Tibial nerve (tissue), 3 donors: ENCODE measurements around the gene LIPA.

Experiments
- POLR2A ChIP-seq, 2 donors: fragments of 450-650 bp; IDR thresholded peaks; one replicate each; pipeline ENCODE4 v1.6.1; 2017; ENCODE audit warnings: antibody characterized with exemption in 2 of 2, mild to moderate bottlenecking in 2 of 2, moderate library complexity in 2 of 2
- TF ChIP-seq, protein P1 (sequence below), 5 experiments: fragments of 200-600 bp in 3 of 5; fragments of 450-650 bp in 2 of 5; sonication (generic) in 3 of 5; IDR thresholded peaks; one replicate each; pipeline ENCODE4 v1.5.1; 2016 to 2019; ENCODE audit warnings: antibody characterized with exemption in 5 of 5, mild to moderate bottlenecking in 3 of 5, moderate library complexity in 2 of 5

DNA sequence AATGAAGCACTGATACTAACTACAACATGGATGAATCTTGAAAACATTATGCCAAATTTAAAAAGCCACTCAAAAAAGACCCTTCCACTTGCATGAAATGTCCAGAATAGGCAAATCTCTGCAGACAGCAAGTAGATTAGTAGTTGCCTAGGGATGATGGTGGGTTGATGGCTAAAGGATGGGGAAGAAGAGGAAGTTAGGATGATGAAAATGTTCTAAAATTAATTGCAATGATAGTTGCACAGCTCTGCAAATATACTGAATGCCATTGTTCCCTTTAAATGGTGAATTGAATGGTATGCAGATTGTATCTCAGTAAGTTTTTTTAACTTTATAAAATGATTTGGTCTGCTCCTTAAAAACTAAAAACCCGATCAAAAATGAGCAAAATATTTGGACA lies 7.3 kb upstream of the LIPA start:
- TF ChIP-seq, protein P1, sequence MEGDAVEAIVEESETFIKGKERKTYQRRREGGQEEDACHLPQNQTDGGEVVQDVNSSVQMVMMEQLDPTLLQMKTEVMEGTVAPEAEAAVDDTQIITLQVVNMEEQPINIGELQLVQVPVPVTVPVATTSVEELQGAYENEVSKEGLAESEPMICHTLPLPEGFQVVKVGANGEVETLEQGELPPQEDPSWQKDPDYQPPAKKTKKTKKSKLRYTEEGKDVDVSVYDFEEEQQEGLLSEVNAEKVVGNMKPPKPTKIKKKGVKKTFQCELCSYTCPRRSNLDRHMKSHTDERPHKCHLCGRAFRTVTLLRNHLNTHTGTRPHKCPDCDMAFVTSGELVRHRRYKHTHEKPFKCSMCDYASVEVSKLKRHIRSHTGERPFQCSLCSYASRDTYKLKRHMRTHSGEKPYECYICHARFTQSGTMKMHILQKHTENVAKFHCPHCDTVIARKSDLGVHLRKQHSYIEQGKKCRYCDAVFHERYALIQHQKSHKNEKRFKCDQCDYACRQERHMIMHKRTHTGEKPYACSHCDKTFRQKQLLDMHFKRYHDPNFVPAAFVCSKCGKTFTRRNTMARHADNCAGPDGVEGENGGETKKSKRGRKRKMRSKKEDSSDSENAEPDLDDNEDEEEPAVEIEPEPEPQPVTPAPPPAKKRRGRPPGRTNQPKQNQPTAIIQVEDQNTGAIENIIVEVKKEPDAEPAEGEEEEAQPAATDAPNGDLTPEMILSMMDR (IDR thresholded peaks at IDR 0.05) = no peak
- TF ChIP-seq POLR2A (IDR thresholded peaks at IDR 0.05) = no peak
